ENCODE data around the gene NDUFB6. TPM values are rescaled to one million over a fixed set of nuclear protein-coding genes. Genes with fewer than 3 reads are reported as not detected.

NDUFB6 gene
- total RNA-seq, 1 experiment from 2014 or later, result 74.6 TPM

- Mint-ChIP-seq H3K27ac (ENCODE audit: unreplicated experiment) (no peak overlapping the region), H3K9me3 (ENCODE audit: unreplicated experiment) (no peaks in the 10 kb centered on the region), H3K36me3 (ENCODE audit: insufficient read depth, unreplicated experiment) (peaks cover 25% of the 10 kb centered on the region), H3K4me3 (ENCODE audit: unreplicated experiment) (no peak overlapping the region), H3K4me1 (ENCODE audit: low read depth, unreplicated experiment) (peaks cover 7% of the 10 kb centered on the region), H3K27me3 (ENCODE audit: insufficient read depth, unreplicated experiment) (no peaks in the 10 kb centered on the region)
- no peak for DNase-seq
- no peaks in the 10 kb centered on the region for H3K9me3 ChIP-seq
- intact Hi-C loops (cut with micrococcal nuclease; ENCODE audit: unreplicated experiment), result no loop called here
- BruUV-seq (replicated peaks), result no TSS peak
- ChIA-PET POLR2A (no interaction called here), CTCF (no interaction called here)
- TF ChIP-seq CTCF (IDR thresholded peaks at IDR 0.05; ENCODE audit: insufficient read depth in 1 of 2, low read depth in 1 of 2, low read length in 1 of 2, severe bottlenecking in 1 of 2, unreplicated experiment in 1 of 2), result no peak
- H3K27me3 ChIP-seq (replicated peaks; ENCODE audit: control insufficient read depth, insufficient read depth, low read length), result no peaks in the 10 kb centered on the region
- H3K36me3 ChIP-seq (ENCODE audit: control insufficient read depth, insufficient read depth, low read length), result 0 out of 2 replicates have a peak, but pooled peaks cover 3% of the 10 kb centered on the region
- no peak overlapping the region for H3K4me3 ChIP-seq (ENCODE audit: low read depth, low read length)
- no peaks in the 10 kb centered on the region for H3K4me1 ChIP-seq
Measured at GRCh38 chr9:32545884-32546283, 27.1 kb downstream of the NDUFB6 start.

- POLR2A ChIA-PET, result no interaction called here
- Mint-ChIP-seq H3K9me3 (ENCODE audit: unreplicated experiment) (no peaks in the 10 kb centered on the region), H3K4me1 (ENCODE audit: low read depth, unreplicated experiment) (no peaks in the 10 kb centered on the region), H3K4me3 (ENCODE audit: unreplicated experiment) (no peak overlapping the region), H3K27me3 (ENCODE audit: insufficient read depth, unreplicated experiment) (no peaks in the 10 kb centered on the region), H3K27ac (ENCODE audit: unreplicated experiment) (no peak overlapping the region), H3K36me3 (ENCODE audit: insufficient read depth, unreplicated experiment) (peaks cover 12% of the 10 kb centered on the region)
- H3K27me3 ChIP-seq (replicated peaks; ENCODE audit: control insufficient read depth, insufficient read depth, low read length), result no peaks in the 10 kb centered on the region
- no TSS peak for BruUV-seq (replicated peaks)
- intact Hi-C loops (cut with micrococcal nuclease; ENCODE audit: unreplicated experiment), result no loop called here
- no peaks in the 10 kb centered on the region for H3K4me1 ChIP-seq
- H3K4me3 ChIP-seq (ENCODE audit: low read depth, low read length), result no peak overlapping the region
- CTCF ChIA-PET, result no interaction called here
- H3K36me3 ChIP-seq (ENCODE audit: control insufficient read depth, insufficient read depth, low read length), result 0 out of 2 replicates have a peak, but pooled peaks cover 3% of the 10 kb centered on the region
- no peak for DNase-seq
- no peaks in the 10 kb centered on the region for H3K9me3 ChIP-seq
- TF ChIP-seq CTCF (IDR thresholded peaks at IDR 0.05; ENCODE audit: insufficient read depth in 1 of 2, low read depth in 1 of 2, low read length in 1 of 2, severe bottlenecking in 1 of 2, unreplicated experiment in 1 of 2), result no peak
Measured at GRCh38 chr9:32543047-32543446, 29.9 kb downstream of the NDUFB6 start.

- ChIA-PET CTCF (no interaction called here), POLR2A (no interaction called here)
- no peaks in the 10 kb centered on the region for H3K27me3 Mint-ChIP-seq (ENCODE audit: insufficient read depth, unreplicated experiment)
- no peaks in the 10 kb centered on the region for H3K36me3 ChIP-seq (ENCODE audit: control insufficient read depth, insufficient read depth, low read length)
- no peak for TF ChIP-seq CTCF (IDR thresholded peaks at IDR 0.05; ENCODE audit: insufficient read depth in 1 of 2, low read depth in 1 of 2, low read length in 1 of 2, severe bottlenecking in 1 of 2, unreplicated experiment in 1 of 2)
- no peaks in the 10 kb centered on the region for H3K27me3 ChIP-seq (replicated peaks; ENCODE audit: control insufficient read depth, insufficient read depth, low read length)
- no peak for DNase-seq
- H3K9me3 ChIP-seq, result no peaks in the 10 kb centered on the region; the same call in 1 of the 2 replicates
- no peaks in the 10 kb centered on the region for H3K36me3 Mint-ChIP-seq (ENCODE audit: insufficient read depth, unreplicated experiment)
- H3K4me3 ChIP-seq (ENCODE audit: low read depth, low read length), result no peak overlapping the region
- no TSS peak for BruUV-seq (replicated peaks)
- intact Hi-C loops (cut with micrococcal nuclease; ENCODE audit: unreplicated experiment), result no loop called here
- peaks cover 8% of the 10 kb centered on the region for H3K9me3 Mint-ChIP-seq (ENCODE audit: unreplicated experiment)
- no peaks in the 10 kb centered on the region for H3K4me1 ChIP-seq
- H3K4me3 Mint-ChIP-seq (ENCODE audit: unreplicated experiment), result no peak overlapping the region
- H3K4me1 Mint-ChIP-seq (ENCODE audit: low read depth, unreplicated experiment), result no peaks in the 10 kb centered on the region
- H3K27ac Mint-ChIP-seq (ENCODE audit: unreplicated experiment), result no peak overlapping the region
Measured at GRCh38 chr9:32533816-32534215, 39.1 kb downstream of the NDUFB6 start.
